D721Med (cell line): Measurements from ENCODE around the gene SLC25A26.

Experiments
- DNase-seq: peaks from one replicate; pipeline ENCODE4 v3.0.0; 2011; ENCODE audit warnings: low spot score; ENCODE audit not compliant: insufficient read length
- FAIRE-seq: peaks from 2 replicates; lab custom pipeline; 2011; peaks lifted over from hg19 to GRCh38; lab: Jason Lieb, UNC
- CTCF ChIP-seq: IDR thresholded peaks from 2 replicates; pipeline ENCODE4 v1.5.1; 2012; ENCODE audit warnings: mild to moderate bottlenecking, control low read depth; ENCODE audit not compliant: insufficient read depth; ENCODE audit errors: missing control alignments

Gene SLC25A26

GRCh38 chr3:66338927-66339326 is 118.1 kb downstream of the SLC25A26 start:
- FAIRE-seq (no peak), DNase-seq (no peak)
- no peak for TF ChIP-seq CTCF

- DNase-seq (no peak), FAIRE-seq (no peak)
- no peak for TF ChIP-seq CTCF
These were observed 122.0 kb downstream of the SLC25A26 start for GRCh38 chr3:66342717-66343356.

GRCh38 chr3:66344391-66344811 is 123.6 kb downstream of the SLC25A26 start:
- no peak for TF ChIP-seq CTCF
- DNase-seq (no peak), FAIRE-seq (no peak)

DNA sequence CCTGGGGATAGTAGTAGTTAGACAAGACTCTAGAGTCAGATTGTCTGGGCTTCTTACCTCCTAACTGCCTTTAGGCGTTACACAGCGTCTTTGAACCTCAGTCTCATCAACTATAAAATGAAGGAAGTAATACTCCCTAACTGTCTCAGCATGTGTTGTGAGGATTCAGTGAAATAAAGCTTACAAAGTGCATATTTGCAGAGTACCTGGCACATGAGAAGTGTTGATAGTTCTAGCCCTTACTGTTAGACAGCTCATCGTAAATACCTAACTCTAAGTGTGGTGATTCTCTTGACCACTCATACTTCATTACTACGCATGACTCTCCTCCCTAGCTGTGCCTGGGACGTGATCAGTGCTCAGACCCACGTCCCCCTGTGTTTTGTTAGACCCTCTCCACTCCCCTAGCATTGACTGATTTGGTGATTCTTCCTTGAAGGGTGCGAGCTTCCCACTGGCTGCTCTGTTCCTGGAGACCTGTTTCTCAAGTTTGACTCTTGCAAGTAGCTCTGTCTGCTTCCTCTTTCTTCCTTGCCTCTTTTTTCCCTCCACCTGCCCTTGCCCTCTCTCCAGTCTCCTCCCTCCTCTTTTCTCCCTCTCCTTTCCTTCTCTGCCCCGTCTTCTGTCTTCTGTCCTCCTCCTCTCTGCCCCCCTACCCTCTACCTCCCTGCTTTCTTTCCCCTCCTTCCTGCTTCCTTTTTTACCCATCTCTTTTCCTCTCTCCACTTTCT is 124.2 kb downstream of the SLC25A26 start:
- DNase-seq: no peak
- FAIRE-seq: no peak

DNA sequence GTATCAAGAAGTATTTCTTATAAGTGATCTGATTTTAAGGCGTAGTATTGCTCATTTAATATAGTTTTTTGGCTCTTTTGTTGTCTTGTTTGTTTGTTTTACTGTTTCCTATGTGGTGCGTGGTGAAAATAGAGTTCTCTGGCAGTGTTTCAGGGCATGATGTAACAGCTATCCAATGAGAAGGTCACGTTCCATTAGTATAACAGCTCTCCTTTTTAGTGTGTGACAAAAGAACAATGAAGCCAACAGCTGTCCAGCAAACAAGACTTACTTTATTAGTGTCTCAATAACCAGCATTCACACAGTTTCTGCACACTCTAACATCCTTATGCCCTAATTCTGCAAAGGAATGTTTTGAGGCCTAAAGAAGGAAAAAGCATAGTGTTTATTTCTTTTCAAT is 127.9 kb downstream of the SLC25A26 start:
- no peak for TF ChIP-seq CTCF
- FAIRE-seq (no peak), DNase-seq (no peak)

More for the DNA sequence above, 124.2 kb downstream of the SLC25A26 start:
- no peak for TF ChIP-seq CTCF

GRCh38 chr3:66350601-66351000 is 129.8 kb downstream of the SLC25A26 start:
- TF ChIP-seq CTCF: no peak
- FAIRE-seq (no peak), DNase-seq (no peak)

DNA sequence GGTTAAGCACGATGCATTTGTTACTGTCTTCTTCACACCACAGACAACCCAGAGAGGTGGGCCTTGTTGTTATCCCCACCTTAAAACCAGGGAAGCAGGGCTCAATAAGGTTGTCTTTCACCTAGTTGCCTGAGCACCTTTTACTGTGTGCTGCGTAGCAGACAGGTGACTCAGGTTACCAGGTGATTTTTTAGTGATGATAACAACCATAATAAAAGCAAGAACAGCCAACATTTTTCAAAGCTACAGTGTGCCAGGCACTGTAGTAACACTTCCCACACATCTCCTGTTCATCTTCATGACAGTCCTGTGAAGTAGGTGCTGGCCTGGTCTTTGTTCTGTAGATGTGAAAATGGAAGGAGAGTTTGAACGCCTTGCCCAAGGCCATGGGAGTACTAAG is 132.2 kb downstream of the SLC25A26 start:
- no peak for FAIRE-seq
- TF ChIP-seq CTCF: no peak
- DNase-seq: no peak
